ENCODE data around the gene MACROD2. TPM values are rescaled to one million over a fixed set of nuclear protein-coding genes. Genes with fewer than 3 reads are reported as not detected.
A peak's percentile ranks its signal among the peaks of the same experiment; 100 is the strongest.

MACROD2 gene
- polyA plus RNA-seq, 2 of the 4 experiments (the other 2 are of a cell fraction) = 0.96 to 1.3 TPM

DNA sequence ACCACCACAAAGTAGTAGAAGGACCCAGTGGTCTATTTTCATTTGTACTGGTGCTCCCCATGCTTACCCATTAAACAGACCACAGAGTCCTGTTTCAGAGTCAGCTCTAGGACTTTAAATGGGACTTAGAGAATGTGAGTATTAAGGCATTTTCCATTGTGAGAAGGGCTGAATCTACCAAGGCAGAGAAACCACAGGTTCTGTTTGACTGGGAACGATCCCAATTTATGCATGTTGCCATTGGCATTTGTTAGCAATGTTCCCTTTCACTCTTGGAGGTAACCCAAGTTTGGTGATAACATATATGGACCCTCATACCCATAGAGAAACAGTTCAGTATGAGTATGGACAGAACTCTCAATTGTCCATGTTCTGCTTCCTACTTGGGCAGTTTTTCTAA, 1905.1 kb downstream of the MACROD2 start:
- WGBS (ENCODE audit: missing lambda C conversion rate) = 5% methylated on average over 1 of the region's 1 CpG
- no peak for DNase-seq (ENCODE audit: low read depth in 1 of 2, low spot score in 1 of 2)
- ATAC-seq = no peak
- Histone ChIP-seq H3K4me1 (no peaks in the 10 kb centered on the region), H3K27ac (no peak overlapping the region), H3K9me3 (peaks cover 6% of the 10 kb centered on the region; the same call in 1 of the 3 replicates), H3K4me2 (no peak overlapping the region), H3K4me3 (no peak overlapping the region)
- TF ChIP-seq JUNB (IDR thresholded peaks at IDR 0.05) (no peak), SREBF2 (IDR thresholded peaks at IDR 0.05) (no peak), TP53 (CRISPR knock-in tag; IDR thresholded peaks at IDR 0.05) (no peak), CBX2 (IDR thresholded peaks at IDR 0.05; ENCODE audit: borderline replicate concordance, low read depth) (no peak), FOSB (CRISPR knock-in tag; IDR thresholded peaks at IDR 0.05) (no peak), CBX8 (IDR thresholded peaks at IDR 0.05) (no peak), MYC (IDR thresholded peaks at IDR 0.05; ENCODE audit: borderline replicate concordance, low read length) (no peak), RCOR1 (IDR thresholded peaks at IDR 0.05; ENCODE audit: low read depth, low read length) (no peak), ZFP36 (IDR thresholded peaks at IDR 0.05; ENCODE audit: borderline replicate concordance, partially characterized antibody) (no peak), HOXA7 (CRISPR knock-in tag; IDR thresholded peaks at IDR 0.05) (no peak), HOXB13 (CRISPR knock-in tag; IDR thresholded peaks at IDR 0.05; ENCODE audit: low read depth) (no peak), KDM5A (IDR thresholded peaks at IDR 0.05) (no peak)
- TF ChIP-seq, protein P1, sequence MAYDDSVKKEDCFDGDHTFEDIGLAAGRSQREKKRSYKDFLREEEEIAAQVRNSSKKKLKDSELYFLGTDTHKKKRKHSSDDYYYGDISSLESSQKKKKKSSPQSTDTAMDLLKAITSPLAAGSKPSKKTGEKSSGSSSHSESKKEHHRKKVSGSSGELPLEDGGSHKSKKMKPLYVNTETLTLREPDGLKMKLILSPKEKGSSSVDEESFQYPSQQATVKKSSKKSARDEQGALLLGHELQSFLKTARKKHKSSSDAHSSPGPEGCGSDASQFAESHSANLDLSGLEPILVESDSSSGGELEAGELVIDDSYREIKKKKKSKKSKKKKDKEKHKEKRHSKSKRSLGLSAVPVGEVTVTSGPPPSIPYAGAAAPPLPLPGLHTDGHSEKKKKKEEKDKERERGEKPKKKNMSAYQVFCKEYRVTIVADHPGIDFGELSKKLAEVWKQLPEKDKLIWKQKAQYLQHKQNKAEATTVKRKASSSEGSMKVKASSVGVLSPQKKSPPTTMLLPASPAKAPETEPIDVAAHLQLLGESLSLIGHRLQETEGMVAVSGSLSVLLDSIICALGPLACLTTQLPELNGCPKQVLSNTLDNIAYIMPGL (CRISPR knock-in tag; IDR thresholded peaks at IDR 0.05; ENCODE audit: borderline replicate concordance) = no peak
- TF ChIP-seq, protein P2, sequence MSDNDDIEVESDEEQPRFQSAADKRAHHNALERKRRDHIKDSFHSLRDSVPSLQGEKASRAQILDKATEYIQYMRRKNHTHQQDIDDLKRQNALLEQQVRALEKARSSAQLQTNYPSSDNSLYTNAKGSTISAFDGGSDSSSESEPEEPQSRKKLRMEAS (IDR thresholded peaks at IDR 0.05) = no peak
- TF ChIP-seq, protein P3, sequence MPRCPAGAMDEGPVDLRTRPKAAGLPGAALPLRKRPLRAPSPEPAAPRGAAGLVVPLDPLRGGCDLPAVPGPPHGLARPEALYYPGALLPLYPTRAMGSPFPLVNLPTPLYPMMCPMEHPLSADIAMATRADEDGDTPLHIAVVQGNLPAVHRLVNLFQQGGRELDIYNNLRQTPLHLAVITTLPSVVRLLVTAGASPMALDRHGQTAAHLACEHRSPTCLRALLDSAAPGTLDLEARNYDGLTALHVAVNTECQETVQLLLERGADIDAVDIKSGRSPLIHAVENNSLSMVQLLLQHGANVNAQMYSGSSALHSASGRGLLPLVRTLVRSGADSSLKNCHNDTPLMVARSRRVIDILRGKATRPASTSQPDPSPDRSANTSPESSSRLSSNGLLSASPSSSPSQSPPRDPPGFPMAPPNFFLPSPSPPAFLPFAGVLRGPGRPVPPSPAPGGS (IDR thresholded peaks at IDR 0.05) = no peak
- TF ChIP-seq, protein P4, sequence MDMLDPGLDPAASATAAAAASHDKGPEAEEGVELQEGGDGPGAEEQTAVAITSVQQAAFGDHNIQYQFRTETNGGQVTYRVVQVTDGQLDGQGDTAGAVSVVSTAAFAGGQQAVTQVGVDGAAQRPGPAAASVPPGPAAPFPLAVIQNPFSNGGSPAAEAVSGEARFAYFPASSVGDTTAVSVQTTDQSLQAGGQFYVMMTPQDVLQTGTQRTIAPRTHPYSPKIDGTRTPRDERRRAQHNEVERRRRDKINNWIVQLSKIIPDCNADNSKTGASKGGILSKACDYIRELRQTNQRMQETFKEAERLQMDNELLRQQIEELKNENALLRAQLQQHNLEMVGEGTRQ (IDR thresholded peaks at IDR 0.05) = no peak
- TF ChIP-seq, protein P5, sequence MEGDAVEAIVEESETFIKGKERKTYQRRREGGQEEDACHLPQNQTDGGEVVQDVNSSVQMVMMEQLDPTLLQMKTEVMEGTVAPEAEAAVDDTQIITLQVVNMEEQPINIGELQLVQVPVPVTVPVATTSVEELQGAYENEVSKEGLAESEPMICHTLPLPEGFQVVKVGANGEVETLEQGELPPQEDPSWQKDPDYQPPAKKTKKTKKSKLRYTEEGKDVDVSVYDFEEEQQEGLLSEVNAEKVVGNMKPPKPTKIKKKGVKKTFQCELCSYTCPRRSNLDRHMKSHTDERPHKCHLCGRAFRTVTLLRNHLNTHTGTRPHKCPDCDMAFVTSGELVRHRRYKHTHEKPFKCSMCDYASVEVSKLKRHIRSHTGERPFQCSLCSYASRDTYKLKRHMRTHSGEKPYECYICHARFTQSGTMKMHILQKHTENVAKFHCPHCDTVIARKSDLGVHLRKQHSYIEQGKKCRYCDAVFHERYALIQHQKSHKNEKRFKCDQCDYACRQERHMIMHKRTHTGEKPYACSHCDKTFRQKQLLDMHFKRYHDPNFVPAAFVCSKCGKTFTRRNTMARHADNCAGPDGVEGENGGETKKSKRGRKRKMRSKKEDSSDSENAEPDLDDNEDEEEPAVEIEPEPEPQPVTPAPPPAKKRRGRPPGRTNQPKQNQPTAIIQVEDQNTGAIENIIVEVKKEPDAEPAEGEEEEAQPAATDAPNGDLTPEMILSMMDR (IDR thresholded peaks at IDR 0.05) = no peak
- ChIA-PET POLR2A (no interaction called here), CTCF (no interaction called here)
- no peak for FAIRE-seq

DNA sequence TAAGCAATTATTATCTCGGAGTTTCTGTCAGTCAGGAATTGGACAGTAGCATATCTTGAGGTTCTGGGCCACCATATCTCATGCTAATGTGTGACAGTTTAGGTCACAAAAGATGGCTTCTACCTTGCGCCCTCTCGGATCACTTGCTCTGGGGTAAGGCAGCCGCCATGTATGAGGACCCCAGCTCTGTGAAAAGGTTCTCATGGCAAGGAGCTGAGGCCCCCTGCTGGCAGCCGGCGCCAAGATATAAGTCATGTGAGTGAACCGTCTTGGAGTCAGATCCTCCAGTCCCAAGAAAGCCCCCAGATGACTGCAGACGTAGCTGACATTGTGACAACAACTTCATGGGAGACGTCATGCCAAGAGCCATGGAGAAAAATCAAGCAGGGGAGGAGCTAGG, 1907.2 kb downstream of the MACROD2 start:
- no peak for TF ChIP-seq EHMT2 (IDR thresholded peaks at IDR 0.05; ENCODE audit: low read depth)
- peak in 1 of 2 experiments; percentile 45; a peak in 2 of 5 replicates for TF ChIP-seq RAD21 (conservative IDR thresholded peaks at IDR 0.05 in 1 of 2, IDR thresholded peaks at IDR 0.05 in 1 of 2)
- TF ChIP-seq, protein P6, sequence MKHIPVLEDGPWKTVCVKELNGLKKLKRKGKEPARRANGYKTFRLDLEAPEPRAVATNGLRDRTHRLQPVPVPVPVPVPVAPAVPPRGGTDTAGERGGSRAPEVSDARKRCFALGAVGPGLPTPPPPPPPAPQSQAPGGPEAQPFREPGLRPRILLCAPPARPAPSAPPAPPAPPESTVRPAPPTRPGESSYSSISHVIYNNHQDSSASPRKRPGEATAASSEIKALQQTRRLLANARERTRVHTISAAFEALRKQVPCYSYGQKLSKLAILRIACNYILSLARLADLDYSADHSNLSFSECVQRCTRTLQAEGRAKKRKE (CRISPR knock-in tag; IDR thresholded peaks at IDR 0.05; ENCODE audit: low read depth) = no peak
- Histone ChIP-seq H3K9me3 (peaks cover 6% of the 10 kb centered on the region; the same call in 1 of the 3 replicates), H3K27ac (no peak overlapping the region), H3K4me3 (no peak overlapping the region), H3K4me2 (no peak overlapping the region), H3K4me1 (no peaks in the 10 kb centered on the region)
- ChIA-PET CTCF (interaction anchor here (0.6 kb wide), 1 partner anchor 77 kb away, joined by 3 read pairs; no protein-coding TSS in a partner anchor), POLR2A (no interaction called here)
- 20% methylated on average over 9 of the region's 9 CpGs for WGBS (ENCODE audit: missing lambda C conversion rate)
- DNase-seq (ENCODE audit: low read depth in 1 of 2, low spot score in 1 of 2) = peak in 1 of 2 experiments; percentile 44
- ATAC-seq = peak in 1 of 2 experiments; percentile 65; a peak in 3 of 6 replicates
- FAIRE-seq = no peak

Data from A549 (cell line).